Measurements from ENCODE around the gene UNC13A. TPM values are rescaled to one million over a fixed set of nuclear protein-coding genes. Genes with fewer than 3 reads are reported as not detected.

The UNC13A gene
- polyA plus RNA-seq, 1 donor from 2014 or later = 7.8 TPM

DNA sequence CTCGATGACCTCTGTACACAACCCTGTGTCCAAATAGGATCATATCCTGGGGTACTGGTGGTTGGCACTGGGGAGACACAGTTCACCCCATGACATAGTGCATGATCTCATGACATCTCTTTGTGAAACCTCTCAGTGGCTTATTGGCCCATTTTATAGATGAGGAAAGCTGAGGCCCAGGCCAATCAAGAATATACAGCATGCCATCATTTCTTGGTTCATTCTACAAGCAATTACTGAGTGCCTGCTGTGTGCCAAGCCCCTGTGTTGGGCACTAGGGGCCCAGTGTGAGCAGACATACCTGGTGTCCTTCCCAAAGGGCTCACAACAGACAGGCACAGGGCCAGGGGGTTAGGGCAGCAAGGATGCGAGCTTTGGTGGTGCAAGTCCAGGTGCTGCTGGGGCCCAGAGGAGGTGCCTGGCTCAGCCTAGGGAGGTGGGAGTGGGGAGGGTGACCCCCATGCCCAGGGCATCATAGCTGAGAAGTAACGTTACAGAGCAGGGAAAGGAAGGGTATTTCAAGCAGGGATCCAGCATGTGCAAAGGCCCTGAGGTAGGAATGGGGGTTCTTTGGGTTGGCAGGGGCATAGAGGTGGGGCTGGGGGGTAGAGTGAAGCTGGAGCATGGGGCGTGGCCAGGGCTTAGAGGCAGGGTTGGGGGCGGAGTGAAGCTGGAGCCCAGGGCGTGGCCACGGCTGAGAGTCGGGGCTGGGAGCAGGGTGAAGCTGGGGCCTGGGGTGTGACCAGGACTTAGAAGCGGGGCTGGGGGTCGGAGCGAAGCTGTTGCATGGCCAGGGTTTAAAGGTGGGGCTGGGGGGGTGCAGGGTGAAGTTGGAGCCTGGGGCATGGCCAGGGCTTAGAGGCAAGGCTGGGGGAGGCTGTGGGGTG, 112.0 kb downstream of the UNC13A start:
- Histone ChIP-seq H3K4me2 (ENCODE audit: low read length) (no peak overlapping the region), H3K79me2 (replicated peaks; ENCODE audit: insufficient read depth, low read length) (no peaks in the 10 kb centered on the region), H3K36me3 (ENCODE audit: insufficient read depth, low read length) (no peaks in the 10 kb centered on the region), H3K27ac (ENCODE audit: low read length) (no peak overlapping the region), H3F3A (ENCODE audit: insufficient read depth, low read length, poor library complexity, severe bottlenecking) (no peaks in the 10 kb centered on the region), H2AFZ (ENCODE audit: low read depth, low read length) (no peak overlapping the region), H3K9me2 (ENCODE audit: insufficient read depth, low read length) (no peaks in the 10 kb centered on the region), H4K20me1 (ENCODE audit: insufficient read depth) (no peaks in the 10 kb centered on the region), H3K4me3 (ENCODE audit: low read length) (no peak overlapping the region), H3K9me3 (ENCODE audit: low read length) (no peaks in the 10 kb centered on the region), H3K27me3 (ENCODE audit: insufficient read depth, low read depth, low read length) (no peaks in the 10 kb centered on the region), H3K9ac (ENCODE audit: low read length) (no peak overlapping the region)
- no peak for TF ChIP-seq SMC3 (conservative IDR thresholded peaks at IDR 0.05; ENCODE audit: poor library complexity)

DNA sequence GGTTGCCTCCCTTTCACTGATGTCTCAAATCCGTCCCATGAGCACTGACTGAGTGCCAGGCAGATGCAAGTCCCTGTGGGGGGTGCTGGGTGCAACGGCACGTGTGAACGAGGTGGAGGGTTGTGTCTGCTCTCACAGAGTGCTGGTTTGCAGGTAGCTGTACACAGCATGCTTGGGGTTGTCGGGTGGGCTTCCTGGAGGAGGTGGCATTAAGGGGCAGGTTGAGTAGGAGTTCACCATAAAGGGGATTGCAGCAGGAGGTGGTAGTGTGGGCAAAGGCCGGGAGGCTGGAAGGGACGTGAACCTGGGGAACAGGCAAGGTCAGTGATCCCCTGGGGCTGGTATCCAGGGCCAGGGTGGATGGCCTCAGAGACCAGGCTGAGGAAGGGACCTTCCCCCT, 115.5 kb downstream of the UNC13A start:
- H3K27me3 ChIP-seq (ENCODE audit: insufficient read depth, low read depth, low read length) = no peaks in the 10 kb centered on the region
- no peak overlapping the region for H2AFZ ChIP-seq (ENCODE audit: low read depth, low read length)
- H3K4me3 ChIP-seq (ENCODE audit: low read length) = no peak overlapping the region
- no peak overlapping the region for H3K27ac ChIP-seq (ENCODE audit: low read length)
- H3K9ac ChIP-seq (ENCODE audit: low read length) = no peak overlapping the region
- peaks cover 10% of the 10 kb centered on the region for H3K36me3 ChIP-seq (ENCODE audit: insufficient read depth, low read length)
- no peaks in the 10 kb centered on the region for H4K20me1 ChIP-seq (ENCODE audit: insufficient read depth)
- H3K4me2 ChIP-seq (ENCODE audit: low read length) = no peak overlapping the region
- H3K9me3 ChIP-seq (ENCODE audit: low read length) = no peaks in the 10 kb centered on the region
- no peaks in the 10 kb centered on the region for H3K79me2 ChIP-seq (replicated peaks; ENCODE audit: insufficient read depth, low read length)
- H3K9me2 ChIP-seq (ENCODE audit: insufficient read depth, low read length) = no peaks in the 10 kb centered on the region
- TF ChIP-seq, protein P1, sequence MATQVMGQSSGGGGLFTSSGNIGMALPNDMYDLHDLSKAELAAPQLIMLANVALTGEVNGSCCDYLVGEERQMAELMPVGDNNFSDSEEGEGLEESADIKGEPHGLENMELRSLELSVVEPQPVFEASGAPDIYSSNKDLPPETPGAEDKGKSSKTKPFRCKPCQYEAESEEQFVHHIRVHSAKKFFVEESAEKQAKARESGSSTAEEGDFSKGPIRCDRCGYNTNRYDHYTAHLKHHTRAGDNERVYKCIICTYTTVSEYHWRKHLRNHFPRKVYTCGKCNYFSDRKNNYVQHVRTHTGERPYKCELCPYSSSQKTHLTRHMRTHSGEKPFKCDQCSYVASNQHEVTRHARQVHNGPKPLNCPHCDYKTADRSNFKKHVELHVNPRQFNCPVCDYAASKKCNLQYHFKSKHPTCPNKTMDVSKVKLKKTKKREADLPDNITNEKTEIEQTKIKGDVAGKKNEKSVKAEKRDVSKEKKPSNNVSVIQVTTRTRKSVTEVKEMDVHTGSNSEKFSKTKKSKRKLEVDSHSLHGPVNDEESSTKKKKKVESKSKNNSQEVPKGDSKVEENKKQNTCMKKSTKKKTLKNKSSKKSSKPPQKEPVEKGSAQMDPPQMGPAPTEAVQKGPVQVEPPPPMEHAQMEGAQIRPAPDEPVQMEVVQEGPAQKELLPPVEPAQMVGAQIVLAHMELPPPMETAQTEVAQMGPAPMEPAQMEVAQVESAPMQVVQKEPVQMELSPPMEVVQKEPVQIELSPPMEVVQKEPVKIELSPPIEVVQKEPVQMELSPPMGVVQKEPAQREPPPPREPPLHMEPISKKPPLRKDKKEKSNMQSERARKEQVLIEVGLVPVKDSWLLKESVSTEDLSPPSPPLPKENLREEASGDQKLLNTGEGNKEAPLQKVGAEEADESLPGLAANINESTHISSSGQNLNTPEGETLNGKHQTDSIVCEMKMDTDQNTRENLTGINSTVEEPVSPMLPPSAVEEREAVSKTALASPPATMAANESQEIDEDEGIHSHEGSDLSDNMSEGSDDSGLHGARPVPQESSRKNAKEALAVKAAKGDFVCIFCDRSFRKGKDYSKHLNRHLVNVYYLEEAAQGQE (IDR thresholded peaks at IDR 0.05; ENCODE audit: borderline replicate concordance) = no peak
- TF ChIP-seq, protein P2, sequence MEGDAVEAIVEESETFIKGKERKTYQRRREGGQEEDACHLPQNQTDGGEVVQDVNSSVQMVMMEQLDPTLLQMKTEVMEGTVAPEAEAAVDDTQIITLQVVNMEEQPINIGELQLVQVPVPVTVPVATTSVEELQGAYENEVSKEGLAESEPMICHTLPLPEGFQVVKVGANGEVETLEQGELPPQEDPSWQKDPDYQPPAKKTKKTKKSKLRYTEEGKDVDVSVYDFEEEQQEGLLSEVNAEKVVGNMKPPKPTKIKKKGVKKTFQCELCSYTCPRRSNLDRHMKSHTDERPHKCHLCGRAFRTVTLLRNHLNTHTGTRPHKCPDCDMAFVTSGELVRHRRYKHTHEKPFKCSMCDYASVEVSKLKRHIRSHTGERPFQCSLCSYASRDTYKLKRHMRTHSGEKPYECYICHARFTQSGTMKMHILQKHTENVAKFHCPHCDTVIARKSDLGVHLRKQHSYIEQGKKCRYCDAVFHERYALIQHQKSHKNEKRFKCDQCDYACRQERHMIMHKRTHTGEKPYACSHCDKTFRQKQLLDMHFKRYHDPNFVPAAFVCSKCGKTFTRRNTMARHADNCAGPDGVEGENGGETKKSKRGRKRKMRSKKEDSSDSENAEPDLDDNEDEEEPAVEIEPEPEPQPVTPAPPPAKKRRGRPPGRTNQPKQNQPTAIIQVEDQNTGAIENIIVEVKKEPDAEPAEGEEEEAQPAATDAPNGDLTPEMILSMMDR (IDR thresholded peaks at IDR 0.05; ENCODE audit: poor library complexity, severe bottlenecking) = no peak
- TF ChIP-seq RAD21 (conservative IDR thresholded peaks at IDR 0.05) (no peak), EP300 (conservative IDR thresholded peaks at IDR 0.05; ENCODE audit: poor library complexity, severe bottlenecking) (no peak), MXI1 (conservative IDR thresholded peaks at IDR 0.05; ENCODE audit: poor library complexity, severe bottlenecking) (no peak), SMC3 (conservative IDR thresholded peaks at IDR 0.05; ENCODE audit: poor library complexity) (no peak), TAF1 (IDR thresholded peaks at IDR 0.05; ENCODE audit: low read depth) (no peak), EZH2 (IDR thresholded peaks at IDR 0.05; ENCODE audit: borderline replicate concordance, insufficient read depth, low read length, poor library complexity, severe bottlenecking) (no peak), POLR2AphosphoS5 (IDR thresholded peaks at IDR 0.05) (no peak)
- H3F3A ChIP-seq (ENCODE audit: insufficient read depth, low read length, poor library complexity, severe bottlenecking) = no peaks in the 10 kb centered on the region

All from neural cell (in vitro differentiated cells).